Measurements from ENCODE around the gene RPS6KA5.
"Not testable (repeated sequence)": the region's sequence is repeated elsewhere in the genome, so short reads cannot be mapped to it uniquely, and the experiment has no call there.

RPS6KA5 gene

DNA sequence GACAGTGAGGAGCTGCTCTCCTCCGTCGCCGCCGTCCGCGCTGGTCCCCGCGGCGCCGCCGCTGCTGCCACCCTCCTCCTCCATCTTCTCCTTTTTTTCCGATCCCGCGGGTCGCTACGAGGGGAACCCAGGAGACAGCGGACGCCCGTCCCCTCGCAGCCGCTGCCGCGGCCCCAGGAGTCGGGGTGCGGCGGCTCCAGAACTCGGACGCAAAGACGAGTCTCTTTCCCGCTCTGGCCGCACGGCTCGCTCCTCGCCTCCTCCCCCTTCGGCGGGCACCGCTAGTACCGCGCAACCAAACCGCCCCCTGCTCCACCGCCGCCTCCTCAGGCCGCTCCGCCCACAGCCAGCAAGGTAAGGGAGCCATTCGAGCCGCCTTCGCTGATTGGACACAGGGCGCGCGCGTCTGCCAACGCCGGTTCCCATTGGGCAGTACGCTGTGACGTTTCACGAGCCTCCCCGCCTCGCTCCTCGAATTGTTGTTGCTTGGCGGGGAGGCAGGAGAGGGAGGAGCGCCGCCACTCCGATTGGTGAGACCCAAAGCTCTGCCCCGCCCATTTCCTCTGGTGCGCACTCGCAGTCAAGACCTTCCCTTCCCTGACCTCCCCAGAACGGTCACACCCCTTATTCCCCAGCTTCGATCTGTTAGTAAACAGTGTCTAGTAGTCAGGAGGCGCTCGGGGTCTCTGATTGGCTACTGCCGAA, at the start of gene RPS6KA5:
Gene RPS6KA5 (minus strand): TSS at position 291 of the 705 bp plus-strand sequence. CDS start 207 bp downstream, at position 84.
- in situ Hi-C loops (cut with MboI; ENCODE audit: low sequenced_read_pairs): no loop called here

DNA sequence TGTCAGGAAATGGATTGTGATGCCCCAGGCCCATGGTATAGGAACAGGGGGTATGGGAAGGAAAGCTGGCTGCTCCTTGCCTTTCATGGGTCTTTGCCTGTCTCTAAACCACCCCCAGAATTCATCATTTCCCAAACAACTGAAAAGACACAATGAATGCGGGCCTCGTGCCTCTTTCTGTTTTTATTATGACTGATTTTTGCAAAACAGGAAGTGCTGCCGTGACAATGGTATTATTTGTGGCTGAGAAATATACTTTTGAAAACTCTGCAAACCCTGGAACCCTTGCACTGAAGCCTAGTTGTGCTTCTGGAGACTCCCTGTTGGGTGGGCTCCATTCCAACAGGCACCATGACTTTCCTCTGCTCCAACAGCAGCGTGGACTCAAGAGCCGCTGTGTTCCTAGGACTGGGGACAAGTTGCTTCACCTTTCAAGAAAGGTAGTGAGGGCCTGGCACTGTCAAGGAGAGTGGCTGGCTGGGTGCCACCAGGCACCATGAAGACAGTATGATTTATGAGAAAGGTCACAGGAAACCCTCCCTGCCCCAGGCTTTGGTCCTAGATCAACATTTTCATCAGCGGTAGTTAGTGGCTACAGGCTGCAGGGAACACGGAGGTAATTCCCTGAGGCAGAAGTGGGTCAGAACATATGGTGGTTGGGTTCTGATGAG, 48.6 kb upstream of the RPS6KA5 start:
- in situ Hi-C loops (cut with MboI; ENCODE audit: low sequenced_read_pairs): no loop called here

DNA sequence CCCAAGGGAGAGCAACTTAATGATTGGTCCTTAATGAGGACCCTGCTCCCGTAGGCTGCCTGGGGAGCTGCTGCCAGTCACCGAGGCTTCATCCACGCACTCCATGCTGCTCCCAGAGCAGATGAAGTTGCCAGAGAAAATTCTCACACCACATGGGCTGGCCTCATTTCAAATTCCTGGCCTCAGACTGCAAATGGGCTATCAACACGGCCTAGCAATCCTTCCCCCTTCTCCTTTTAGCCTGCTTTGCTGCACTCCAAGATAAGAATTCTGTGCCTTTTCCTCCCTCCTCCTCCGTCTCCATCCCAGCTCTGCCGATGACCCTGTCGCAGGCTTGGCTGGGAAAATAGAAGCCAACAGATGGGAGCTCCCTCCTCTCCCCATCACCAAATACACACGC, 42.7 kb upstream of the RPS6KA5 start:
- in situ Hi-C loops (cut with MboI; ENCODE audit: low sequenced_read_pairs): no loop called here

DNA sequence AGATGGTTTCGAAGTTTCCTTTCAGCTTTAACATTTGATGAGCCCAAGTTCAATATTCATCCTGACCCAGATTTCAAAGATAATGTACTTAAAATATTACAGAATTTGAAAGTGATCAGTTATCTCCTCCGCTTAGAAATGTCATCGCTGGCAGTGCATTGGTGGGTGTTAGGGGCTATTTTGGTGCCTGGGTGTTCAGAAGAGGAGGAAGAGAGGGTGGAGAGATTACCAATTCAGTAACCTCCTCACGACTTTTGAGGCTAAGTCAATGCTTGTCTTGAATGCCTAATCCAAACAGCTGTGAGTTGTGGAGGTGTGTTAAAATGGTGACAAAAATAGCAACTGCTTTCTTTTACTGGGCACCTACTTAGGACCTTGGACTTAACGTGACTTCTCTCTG, 39.7 kb upstream of the RPS6KA5 start:
- in situ Hi-C loops (cut with MboI; ENCODE audit: low sequenced_read_pairs): no loop called here

DNA sequence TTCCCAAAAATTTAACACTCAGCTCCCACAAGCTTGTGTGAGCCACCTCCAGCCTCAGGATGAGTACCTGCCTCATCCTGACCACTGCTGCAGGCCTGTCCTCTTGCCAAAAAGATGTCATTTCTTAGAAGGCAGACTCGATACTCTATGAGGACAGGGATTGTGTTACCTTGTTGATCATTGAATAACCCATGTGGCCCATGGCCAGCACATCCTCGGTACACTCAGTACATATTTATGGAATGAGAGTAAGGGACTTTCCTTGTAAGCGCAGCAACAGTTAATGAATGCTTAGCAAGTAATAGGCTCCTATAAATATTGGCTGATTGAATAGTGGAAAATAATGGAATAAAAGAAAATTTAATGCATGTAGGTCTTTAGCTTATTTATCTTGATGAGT, 38.1 kb upstream of the RPS6KA5 start:
- in situ Hi-C loops (cut with MboI; ENCODE audit: low sequenced_read_pairs): no loop called here

DNA sequence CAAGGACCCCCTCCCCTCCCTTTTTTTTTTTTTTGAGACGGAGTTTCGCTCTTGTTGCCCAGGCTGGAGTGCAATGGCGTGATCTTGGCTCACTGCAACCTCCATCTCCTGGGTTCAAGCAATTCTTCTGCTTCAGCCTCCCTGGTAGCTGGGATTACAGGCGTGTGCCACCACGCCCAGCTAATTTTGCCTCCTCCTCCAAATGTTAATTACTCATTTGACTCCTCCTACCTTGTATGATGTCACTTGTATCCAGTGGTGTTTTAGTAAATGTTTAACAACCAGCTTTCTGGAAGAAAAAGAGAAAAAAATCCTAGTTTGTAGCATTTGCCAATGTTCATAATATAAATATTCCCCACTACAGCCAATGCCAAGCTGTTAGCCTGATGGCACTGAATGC, 37.2 kb upstream of the RPS6KA5 start:
- in situ Hi-C loops (cut with MboI; ENCODE audit: low sequenced_read_pairs): not testable (repeated sequence)

DNA sequence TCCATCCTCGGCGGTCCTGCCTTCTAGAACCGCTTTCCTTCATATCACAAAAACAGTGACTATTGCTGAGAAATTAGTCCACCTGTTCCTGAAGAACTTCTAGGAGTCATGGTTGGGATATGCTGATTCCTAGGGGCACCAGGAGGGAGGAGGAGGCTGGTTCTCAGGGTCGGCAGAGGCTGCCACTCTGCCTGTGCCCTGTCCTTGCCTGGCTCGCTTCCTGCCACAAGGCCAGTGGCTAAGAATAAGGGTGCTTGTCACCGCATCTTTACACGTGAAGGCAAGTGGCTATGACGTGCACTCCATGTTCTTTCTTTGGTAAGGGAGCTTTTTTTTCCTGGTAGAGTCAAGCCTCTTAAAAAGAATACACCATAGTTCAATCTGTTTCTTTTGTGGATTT, 34.7 kb upstream of the RPS6KA5 start:
- in situ Hi-C loops (cut with MboI; ENCODE audit: low sequenced_read_pairs): no loop called here

DNA sequence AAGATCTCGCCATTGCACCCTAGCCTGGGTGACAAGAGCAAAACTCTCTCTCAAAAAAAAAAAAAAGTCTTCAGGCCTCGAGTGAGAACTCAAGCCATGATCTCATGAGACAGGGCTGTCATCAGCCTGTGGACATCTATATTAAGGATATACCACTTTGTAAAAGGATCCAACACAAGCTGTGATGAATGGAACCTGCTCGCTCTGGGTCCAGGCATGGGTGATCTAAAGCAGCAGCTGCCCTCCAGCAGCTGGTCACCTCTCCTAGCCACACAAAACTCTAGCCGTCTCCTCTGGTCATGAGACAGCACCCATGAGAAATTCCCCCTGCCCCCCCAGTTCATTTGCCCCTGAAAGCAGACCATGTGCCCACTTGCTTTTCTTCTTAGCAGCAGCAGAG, 34.3 kb upstream of the RPS6KA5 start:
- in situ Hi-C loops (cut with MboI; ENCODE audit: low sequenced_read_pairs): no loop called here

DNA sequence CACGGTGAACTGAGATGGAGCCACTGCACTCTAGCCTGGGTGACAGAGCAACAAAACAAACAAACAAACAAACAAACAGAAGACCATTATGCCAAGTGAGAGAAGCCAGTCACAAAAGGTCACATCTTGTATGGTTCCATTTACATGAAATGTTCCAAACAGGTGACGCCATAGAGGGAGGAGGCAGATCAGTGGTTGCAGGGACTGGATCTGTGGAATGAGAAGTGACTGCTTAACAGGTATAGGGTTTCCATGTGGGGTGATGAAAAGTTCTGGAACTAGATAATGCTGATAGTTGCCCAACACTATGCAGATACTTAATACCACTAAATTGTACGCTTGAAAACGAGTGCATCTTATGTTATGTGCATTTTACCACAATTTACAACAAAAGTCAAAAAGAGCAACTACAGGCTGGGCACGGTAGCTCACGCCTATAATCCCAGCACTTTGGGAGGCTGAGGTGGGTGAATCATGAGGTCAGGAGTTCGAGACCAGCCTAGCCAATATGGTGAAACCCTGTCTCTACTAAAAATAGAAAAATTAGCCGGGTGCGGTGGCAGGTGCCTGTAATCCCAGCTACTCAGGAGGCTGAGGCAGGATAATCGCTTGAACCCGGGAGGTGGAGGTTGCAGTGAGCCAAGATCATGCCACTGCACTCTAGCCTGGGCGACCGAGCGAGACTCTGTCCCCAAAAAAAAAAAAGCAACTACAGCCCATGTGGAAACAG, 33.5 kb upstream of the RPS6KA5 start:
- in situ Hi-C loops (cut with MboI; ENCODE audit: low sequenced_read_pairs): not testable (repeated sequence)

DNA sequence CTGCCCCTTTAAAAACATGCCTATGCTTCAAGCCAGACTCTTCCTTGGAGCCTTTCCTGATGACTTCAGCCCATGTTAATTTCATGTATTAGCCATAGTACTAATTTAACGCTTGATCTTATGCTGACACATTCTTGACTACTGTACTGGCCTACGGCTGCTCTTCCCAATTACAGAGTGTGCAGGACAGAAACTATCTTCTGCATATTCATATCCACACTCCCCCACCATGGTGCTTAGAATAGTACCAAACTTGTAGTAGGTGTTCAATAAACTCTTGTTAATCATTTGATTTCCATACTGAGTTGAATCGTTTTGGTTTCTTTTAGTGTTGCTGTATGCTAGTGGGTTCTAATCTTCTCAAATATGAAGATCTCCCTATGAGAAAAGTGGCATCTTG, 31.6 kb upstream of the RPS6KA5 start:
- in situ Hi-C loops (cut with MboI; ENCODE audit: low sequenced_read_pairs): no loop called here

DNA sequence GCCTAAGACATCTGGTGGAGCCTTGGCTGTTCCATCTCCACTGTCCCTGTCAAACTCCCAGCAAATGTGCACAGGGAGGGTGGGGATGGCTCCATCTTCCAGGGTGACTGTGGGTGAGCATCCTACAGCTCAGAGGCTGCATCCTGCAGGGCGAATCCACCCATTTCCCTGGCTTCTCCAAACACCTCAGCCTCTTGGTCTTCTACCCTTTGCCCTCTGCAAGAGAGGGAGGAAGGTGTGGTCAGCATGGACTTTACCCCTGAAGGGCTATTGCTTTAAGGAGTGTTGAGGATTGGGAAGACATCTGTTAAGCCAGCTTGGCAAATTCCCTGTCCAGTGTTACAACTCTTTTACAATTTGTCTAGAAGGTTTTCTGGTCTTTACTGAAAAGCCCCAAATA, 30.3 kb upstream of the RPS6KA5 start:
- in situ Hi-C loops (cut with MboI; ENCODE audit: low sequenced_read_pairs): no loop called here

DNA sequence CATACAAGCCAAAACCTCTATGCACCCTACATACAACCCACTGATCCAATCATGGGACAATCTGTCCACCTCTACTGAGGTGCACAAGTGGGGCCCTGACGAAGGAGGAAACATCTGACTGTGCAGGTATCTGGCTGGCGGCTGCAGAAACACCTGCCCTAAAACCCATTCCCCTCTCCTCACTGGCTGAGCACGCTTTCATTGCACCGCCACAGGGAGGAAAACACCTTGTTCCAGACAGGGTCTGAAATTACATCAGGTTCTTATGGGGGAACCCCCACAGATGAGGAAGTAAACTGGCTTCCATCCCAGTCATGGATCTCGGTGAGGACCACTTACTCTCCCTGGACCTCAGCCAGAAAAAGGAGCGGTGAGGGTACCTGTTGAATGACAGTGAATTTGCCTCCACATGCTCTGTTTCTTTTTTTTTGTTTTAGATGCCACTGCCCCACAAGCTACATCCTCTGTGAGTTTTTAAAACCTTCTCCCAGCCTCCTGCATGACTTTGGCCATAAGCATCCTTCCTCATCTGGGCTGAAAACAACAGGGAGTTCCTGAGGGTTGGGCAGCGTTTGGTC, 29.6 kb upstream of the RPS6KA5 start:
- in situ Hi-C loops (cut with MboI; ENCODE audit: low sequenced_read_pairs): no loop called here

DNA sequence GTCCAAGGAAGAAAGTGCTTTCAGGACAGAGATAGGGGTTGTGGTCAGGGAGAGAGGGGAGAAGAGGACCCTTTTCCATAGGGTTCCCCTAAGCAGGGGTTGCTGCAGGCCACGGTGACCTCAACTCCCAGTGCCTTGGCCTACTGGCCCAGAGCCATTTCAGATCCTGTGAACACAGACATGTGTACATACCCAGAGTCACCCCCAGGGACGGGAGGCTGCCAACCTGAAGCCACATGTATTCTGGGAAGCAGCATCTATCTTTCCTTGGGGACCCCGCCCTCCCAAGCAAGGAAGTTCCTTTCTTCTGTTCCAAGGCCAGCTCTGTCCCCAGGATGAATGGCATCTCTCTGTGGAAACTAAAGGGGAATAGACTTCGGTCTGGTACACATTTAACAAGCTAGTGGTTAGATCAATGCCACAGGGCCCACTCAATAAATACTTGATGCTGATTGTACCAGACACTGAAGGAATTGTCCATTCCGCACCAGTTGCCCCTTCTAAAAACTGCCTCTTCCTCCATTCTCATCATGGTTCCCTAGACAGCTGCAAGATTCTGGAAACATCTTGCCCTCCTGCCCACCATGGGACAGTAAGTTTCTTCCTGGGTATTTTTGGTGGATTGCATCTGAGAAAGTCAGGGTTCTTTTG, 28.3 kb upstream of the RPS6KA5 start:
- in situ Hi-C loops (cut with MboI; ENCODE audit: low sequenced_read_pairs): no loop called here

DNA sequence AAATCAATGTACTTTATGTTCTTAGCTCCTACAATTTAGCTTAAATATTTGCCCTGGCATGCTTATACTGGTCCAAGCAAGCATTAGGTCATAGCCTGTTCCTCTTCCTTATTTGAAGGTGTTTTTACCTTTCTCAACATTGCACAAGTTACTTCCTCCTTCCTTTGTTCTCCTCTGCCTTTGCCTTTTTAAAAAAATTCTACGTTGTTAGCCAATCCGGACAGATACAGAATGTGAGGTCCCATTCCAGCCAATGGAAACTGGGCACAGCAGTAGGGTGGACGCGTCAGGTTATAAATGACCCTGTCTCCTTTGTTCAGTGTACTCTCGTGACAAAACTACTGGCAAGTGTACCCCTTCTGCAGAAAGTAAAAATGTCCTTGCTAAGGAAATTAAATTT, 27.0 kb upstream of the RPS6KA5 start:
- in situ Hi-C loops (cut with MboI; ENCODE audit: low sequenced_read_pairs): not testable (repeated sequence)

DNA sequence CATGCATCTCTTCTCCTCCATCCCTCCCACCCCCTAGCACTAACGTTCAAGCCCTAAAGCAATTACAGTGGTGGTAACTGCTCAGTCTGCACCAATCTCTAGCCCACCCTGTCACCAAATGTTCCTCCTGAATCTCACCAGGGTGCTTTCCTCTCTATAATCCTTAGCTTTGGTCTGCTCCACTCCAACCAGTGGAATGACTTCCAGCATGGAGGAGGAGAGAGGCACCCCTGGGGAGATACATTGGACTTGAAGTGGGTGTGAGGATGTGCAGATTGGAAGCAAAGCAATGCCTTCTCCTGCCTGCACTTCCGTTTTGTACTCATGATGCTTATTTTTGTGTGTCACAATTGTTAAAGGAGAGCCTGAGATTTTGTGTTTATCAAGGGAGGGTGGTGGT, 24.1 kb upstream of the RPS6KA5 start:
- in situ Hi-C loops (cut with MboI; ENCODE audit: low sequenced_read_pairs): no loop called here

DNA sequence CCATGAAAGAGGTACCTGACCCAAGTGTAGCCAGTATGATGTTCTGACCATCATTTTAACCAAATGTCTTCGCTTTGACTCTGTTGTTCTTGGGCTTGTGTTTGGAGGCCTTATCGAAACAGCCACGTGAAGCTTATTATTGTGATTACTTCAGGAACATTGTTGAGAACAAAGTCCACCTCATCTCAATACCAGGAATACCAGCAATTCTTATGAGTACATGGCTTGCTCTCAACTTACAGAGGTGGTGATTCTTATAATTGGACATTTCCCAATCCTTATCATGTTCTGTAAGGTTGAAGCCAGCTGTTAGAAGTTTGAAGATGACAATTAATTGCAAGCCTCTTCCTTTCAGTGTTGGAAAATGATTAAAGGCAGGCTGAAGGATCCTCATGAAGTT, 21.8 kb upstream of the RPS6KA5 start:
- in situ Hi-C loops (cut with MboI; ENCODE audit: low sequenced_read_pairs): no loop called here

DNA sequence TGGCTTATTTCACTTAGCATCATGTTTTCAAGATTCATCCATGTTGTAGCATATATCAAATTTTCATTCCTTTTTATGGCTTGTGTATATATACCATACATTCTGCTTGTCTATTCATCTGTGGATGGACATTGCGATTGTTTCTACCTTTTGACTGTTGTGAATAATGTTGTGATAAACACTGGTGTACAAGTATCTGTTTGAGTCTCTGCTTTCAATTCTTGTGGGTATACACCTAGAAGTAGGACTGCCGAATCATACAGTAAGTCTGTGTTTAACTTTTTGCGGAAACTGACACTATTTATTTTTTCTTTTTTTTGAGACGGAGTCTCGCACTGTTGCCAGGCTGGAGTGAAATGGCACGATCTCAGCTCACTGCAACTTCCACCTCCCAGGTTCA, 19.6 kb upstream of the RPS6KA5 start:
- in situ Hi-C loops (cut with MboI; ENCODE audit: low sequenced_read_pairs): no loop called here

DNA sequence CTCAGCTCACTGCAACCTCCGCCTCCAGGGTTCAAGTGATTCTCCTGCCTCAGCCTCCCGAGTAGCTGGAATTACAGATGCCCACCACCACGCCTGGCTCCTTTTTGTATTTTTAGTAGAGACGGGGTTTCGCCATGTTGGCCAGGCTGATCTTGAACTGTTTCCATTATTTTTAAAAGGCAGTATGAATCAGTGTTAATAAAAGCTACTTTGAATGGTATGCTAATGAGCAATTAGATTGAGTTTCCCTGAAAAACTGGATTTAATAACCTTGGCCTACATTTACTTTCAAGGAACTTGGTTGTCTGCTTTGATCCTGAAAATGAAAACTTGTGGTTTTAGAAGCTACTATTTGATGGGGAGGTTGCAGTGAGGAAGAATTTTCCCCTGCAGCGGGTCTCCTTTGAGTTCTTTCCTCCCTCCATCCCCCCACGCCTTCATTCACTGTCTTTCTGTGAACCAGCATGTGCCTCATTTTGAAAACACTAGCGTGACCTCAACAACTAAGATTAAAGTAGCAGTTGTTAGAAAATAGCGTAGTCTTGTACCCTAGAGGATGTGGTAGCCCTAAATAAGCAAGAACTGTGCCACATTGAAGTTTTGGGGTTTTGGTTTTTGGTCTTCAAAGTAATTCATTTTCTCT, 17.8 kb upstream of the RPS6KA5 start:
- in situ Hi-C loops (cut with MboI; ENCODE audit: low sequenced_read_pairs): no loop called here

DNA sequence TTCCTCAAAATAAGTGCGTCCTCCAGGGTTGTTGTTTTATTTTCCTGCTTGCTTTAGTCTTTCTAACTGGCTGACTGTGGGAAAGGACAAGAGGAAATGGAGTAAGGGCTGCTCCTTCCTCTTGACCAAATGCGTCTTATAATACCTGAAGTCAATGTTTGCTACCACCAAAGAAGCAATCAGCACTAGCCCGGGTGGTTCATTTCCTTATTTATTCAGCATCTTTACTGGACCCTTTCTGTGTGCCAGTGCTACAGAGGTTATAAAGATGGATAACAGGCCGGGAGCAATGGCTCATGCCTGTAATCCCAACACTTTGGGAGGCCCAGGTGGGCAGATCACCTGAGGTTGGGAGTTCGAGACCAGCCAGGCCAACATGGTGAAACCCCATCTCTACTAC, 15.1 kb upstream of the RPS6KA5 start:
- in situ Hi-C loops (cut with MboI; ENCODE audit: low sequenced_read_pairs): no loop called here

DNA sequence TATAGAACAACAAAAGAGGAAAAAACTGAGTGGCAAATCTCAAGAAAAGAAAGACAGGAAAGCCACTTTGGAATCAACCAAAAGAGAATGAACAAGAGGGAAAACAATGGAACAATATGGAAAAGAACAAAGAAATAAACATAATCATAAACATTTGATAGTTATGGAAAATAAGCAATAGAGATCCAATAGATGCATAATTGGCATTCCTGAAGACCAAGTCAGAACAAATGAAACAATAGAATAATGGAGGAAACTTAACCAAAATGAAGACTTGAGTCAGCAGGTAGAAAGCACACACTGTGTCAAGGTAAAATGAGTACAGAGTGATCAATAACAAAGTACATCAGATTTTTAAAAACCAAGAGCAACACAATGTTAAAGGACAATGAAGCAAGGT, 10.1 kb upstream of the RPS6KA5 start:
- in situ Hi-C loops (cut with MboI; ENCODE audit: low sequenced_read_pairs): no loop called here

DNA sequence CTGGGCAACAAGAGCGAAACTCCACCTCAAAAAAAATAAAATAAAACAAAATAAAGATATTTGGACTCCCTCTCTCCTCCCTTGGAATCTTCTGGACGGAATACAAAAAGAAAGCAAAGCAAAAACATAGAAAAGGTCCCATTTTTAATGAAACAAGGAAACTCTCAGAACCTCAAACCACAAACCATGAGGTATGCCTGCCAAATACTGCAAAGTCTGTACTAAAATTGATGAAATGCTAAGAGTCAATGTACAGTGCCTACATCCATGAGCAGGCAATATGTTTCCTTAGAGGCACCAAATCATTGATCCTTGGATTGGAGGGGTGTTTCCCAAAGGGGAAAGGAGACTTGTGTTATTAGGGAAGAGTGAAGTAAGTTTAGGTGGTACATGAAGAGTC, 8.2 kb upstream of the RPS6KA5 start:
- in situ Hi-C loops (cut with MboI; ENCODE audit: low sequenced_read_pairs): no loop called here
